NB4 (cell line): Measurements from ENCODE around the gene SURF2.

ENCODE experiments used
- POLR2A ChIP-seq: IDR thresholded peaks from 2 replicates; pipeline ENCODE4 v1.6.1; 2011; ENCODE audit warnings: mild to moderate bottlenecking; ENCODE audit not compliant: insufficient read length; ENCODE audit errors: extremely low read depth
- TF ChIP-seq, protein P1 (sequence below): IDR thresholded peaks from one replicate; pipeline ENCODE4 v1.5.1; 2012; ENCODE audit warnings: low read depth, low read length

DNA sequence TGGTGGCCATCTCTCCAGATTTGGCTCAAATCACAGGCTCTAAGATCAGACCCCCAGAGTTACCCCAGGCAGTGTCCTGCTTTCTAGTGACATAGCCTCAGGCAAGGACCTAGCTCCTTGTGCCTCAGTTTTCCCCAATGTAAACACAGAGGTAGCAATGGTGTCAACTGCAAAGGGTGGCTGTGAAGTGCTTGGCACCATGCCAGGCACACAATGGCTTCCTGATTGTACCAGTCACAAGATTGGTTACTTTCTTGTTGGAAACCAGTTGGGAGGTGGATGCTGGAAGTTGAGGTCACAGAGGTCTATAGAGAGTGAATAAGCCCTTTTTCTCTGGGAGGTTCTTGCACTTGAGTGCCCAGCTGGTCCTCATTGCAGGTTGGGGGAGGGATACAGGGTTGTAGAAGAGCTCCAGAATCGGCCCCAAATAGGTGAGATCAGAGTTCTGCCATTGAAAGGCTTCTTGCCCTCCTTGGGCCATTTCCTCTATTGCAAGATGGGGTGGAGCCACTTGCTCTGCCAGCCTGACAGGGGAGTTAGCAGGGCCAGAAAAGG, 22.1 kb downstream of the SURF2 start:
- TF ChIP-seq, protein P1, sequence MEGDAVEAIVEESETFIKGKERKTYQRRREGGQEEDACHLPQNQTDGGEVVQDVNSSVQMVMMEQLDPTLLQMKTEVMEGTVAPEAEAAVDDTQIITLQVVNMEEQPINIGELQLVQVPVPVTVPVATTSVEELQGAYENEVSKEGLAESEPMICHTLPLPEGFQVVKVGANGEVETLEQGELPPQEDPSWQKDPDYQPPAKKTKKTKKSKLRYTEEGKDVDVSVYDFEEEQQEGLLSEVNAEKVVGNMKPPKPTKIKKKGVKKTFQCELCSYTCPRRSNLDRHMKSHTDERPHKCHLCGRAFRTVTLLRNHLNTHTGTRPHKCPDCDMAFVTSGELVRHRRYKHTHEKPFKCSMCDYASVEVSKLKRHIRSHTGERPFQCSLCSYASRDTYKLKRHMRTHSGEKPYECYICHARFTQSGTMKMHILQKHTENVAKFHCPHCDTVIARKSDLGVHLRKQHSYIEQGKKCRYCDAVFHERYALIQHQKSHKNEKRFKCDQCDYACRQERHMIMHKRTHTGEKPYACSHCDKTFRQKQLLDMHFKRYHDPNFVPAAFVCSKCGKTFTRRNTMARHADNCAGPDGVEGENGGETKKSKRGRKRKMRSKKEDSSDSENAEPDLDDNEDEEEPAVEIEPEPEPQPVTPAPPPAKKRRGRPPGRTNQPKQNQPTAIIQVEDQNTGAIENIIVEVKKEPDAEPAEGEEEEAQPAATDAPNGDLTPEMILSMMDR, result no peak
- TF ChIP-seq POLR2A, result no peak
